HCT116 (cell line): ENCODE data around the gene SLC34A1. TPM values are rescaled to one million over a fixed set of nuclear protein-coding genes. Genes with fewer than 3 reads are reported as not detected.

Source experiments
- ATAC-seq: fragments of 200-7000 bp; cut with Tn5 transposase; 2 replicates; pipeline ENCODE4 v1.9.1; 2020; ENCODE audit warnings: mild to moderate bottlenecking, moderate library complexity
- BruUV-seq: library from RNA; stranded (reverse); fragments of 400-500 nt; replicated peaks from 2 replicates; lab custom pipeline; 2021; lab: Mats Ljungman, UMichigan
- CTCF ChIA-PET: fragments of 300-600 bp; sonication (Branson Sonifier 250); formaldehyde crosslinking; loops from one replicate; lab custom pipeline; 2021; ENCODE audit warnings: antibody characterized with exemption; lab: Charles Lee
- POLR2A ChIA-PET: fragments of 300-600, 350-600 bp; sonication (Branson Sonifier 250); formaldehyde crosslinking; loops from one replicate; lab custom pipeline; 2021; ENCODE audit warnings: antibody characterized with exemption; lab: Charles Lee
- RAD21 ChIA-PET, 2 experiments: fragments of 300-600 bp; sonication (Branson Sonifier 250); formaldehyde crosslinking; loops; one replicate each; lab custom pipeline; 2023; ENCODE audit warnings: low total read pairs in 2 of 2; ENCODE audit not compliant: uncharacterized antibody in 2 of 2, unreplicated experiment in 2 of 2, low non-redundant PET in 1 of 2; lab: Charles Lee
- DNase-seq: peaks from one replicate; pipeline ENCODE4 v3.0.0-alpha.2; 2010; ENCODE audit warnings: low read depth, low spot score
- H2AFZ ChIP-seq: fragments of 200-600 bp; shearing (Covaris generic), sonication (generic); 2 replicates; pipeline ENCODE4 v1.6.1; 2017; ENCODE audit warnings: low read depth, mixed run types, mixed read lengths, antibody characterized with exemption, low read length; ENCODE audit not compliant: poor library complexity, severe bottlenecking
- H3K27ac ChIP-seq: 2 replicates; pipeline ENCODE4 v1.5.1; 2012; ENCODE audit warnings: low read depth, low read length
- H3K27me3 ChIP-seq: fragments of 200-600 bp; sonication (generic); 2 replicates; pipeline ENCODE4 v1.6.1; 2016; ENCODE audit warnings: mixed run types, low read length, mixed read lengths; ENCODE audit not compliant: insufficient read depth
- H3K36me3 ChIP-seq, 2 experiments: fragments of 200-500 bp in 1 of 2; fragments of 200-600 bp in 1 of 2; sonication (Bioruptor generic) in 1 of 2; sonication (generic) in 1 of 2; 2 replicates each; pipeline versions ENCODE4 v1.5.1 to v1.6.1; 2014 to 2016; ENCODE audit warnings: low read length in 2 of 2, inconsistent platforms in 1 of 2, mixed read lengths in 1 of 2, mixed run types in 1 of 2; ENCODE audit not compliant: insufficient read depth in 2 of 2, control insufficient read depth in 1 of 2
- H3K4me1 ChIP-seq, 2 experiments: fragments of 200-600 bp in 1 of 2; sonication (generic) in 1 of 2; 2 replicates each; pipeline versions ENCODE4 v1.5.1 to v1.6.1; 2012 to 2017; ENCODE audit warnings: low read length in 2 of 2, inconsistent platforms in 1 of 2, mild to moderate bottlenecking in 1 of 2, mixed read lengths in 1 of 2, mixed run types in 1 of 2, moderate library complexity in 1 of 2; ENCODE audit not compliant: insufficient read depth in 2 of 2, control insufficient read depth in 1 of 2
- H3K4me2 ChIP-seq: fragments of 200-600 bp; sonication (generic); 2 replicates; pipeline ENCODE4 v1.6.1; 2017; ENCODE audit warnings: mixed run types, low read length, mixed read lengths
- H3K4me3 ChIP-seq, 2 experiments: fragments of 200-600 bp in 1 of 2; sonication (generic) in 1 of 2; replicated peaks in 1 of 2; 2 replicates each; pipeline ENCODE4 v1.5.1; 2011 to 2016; ENCODE audit warnings: low read length in 2 of 2, control low read depth in 1 of 2, low read depth in 1 of 2, mild to moderate bottlenecking in 1 of 2, mixed read lengths in 1 of 2, mixed run types in 1 of 2
- H3K79me2 ChIP-seq: fragments of 200-600 bp; sonication (generic); 2 replicates; pipeline ENCODE4 v1.6.1; 2017; ENCODE audit warnings: mild to moderate bottlenecking, mixed run types, low read length, moderate library complexity, mixed read lengths; ENCODE audit not compliant: insufficient read depth
- H3K9ac ChIP-seq: fragments of 200-600 bp; sonication (generic); 2 replicates; pipeline ENCODE4 v1.6.1; 2016; ENCODE audit warnings: low read length, mixed read lengths
- H3K9me2 ChIP-seq: fragments of 200-600 bp; sonication (generic), shearing (Covaris generic); 2 replicates; pipeline ENCODE4 v1.6.1; 2017; ENCODE audit warnings: mixed run types, mild to moderate bottlenecking, moderate library complexity; ENCODE audit not compliant: insufficient read depth
- H3K9me3 ChIP-seq, 2 experiments: fragments of 200-500 bp in 1 of 2; fragments of 200-600 bp in 1 of 2; sonication (Bioruptor generic) in 1 of 2; sonication (generic) in 1 of 2; 2 replicates each; pipeline ENCODE4 v1.6.1; 2014 to 2017; ENCODE audit warnings: low read length in 2 of 2, mixed read lengths in 2 of 2, inconsistent platforms in 1 of 2, low read depth in 1 of 2, mild to moderate bottlenecking in 1 of 2, mixed run types in 1 of 2, moderate library complexity in 1 of 2; ENCODE audit not compliant: control insufficient read depth in 1 of 2, insufficient read depth in 1 of 2
- H4K20me1 ChIP-seq: fragments of 200-600 bp; sonication (generic), shearing (Covaris generic); 2 replicates; pipeline ENCODE4 v1.6.1; 2017; ENCODE audit warnings: mixed run types, mild to moderate bottlenecking, moderate library complexity; ENCODE audit not compliant: insufficient read depth
- CBX3 ChIP-seq: IDR thresholded peaks from 2 replicates; pipeline ENCODE4 v1.6.1; 2012; ENCODE audit warnings: low read depth
- EGR1 ChIP-seq: IDR thresholded peaks from 2 replicates; pipeline ENCODE4 v1.6.1; 2012; ENCODE audit warnings: low read depth
- POLR2AphosphoS5 ChIP-seq: IDR thresholded peaks from 2 replicates; pipeline ENCODE4 v1.6.1; 2011; ENCODE audit warnings: mild to moderate bottlenecking, low read depth, low read length, moderate library complexity
- TCF7L2 ChIP-seq: IDR thresholded peaks from 2 replicates; pipeline ENCODE4 v1.7.0; 2011; ENCODE audit warnings: borderline replicate concordance, inconsistent platforms; ENCODE audit not compliant: insufficient read depth, insufficient read length; ENCODE audit errors: extremely low read depth
- YY1 ChIP-seq: IDR thresholded peaks from 2 replicates; pipeline ENCODE4 v1.6.1; 2011; ENCODE audit warnings: low read length, low read depth, moderate library complexity, mild to moderate bottlenecking; ENCODE audit not compliant: insufficient replicate concordance; ENCODE audit errors: extremely low read depth
- intact Hi-C: fragments of 100-400 bp; cut with micrococcal nuclease; formaldehyde crosslinking; loops from 2 replicates; pipeline ENCODE4 v1.10.0; 2022
- total RNA-seq: library from RNA; stranded (reverse); gene quantifications from one replicate; pipeline ENCODE4 v1.2.1, GENCODE V29; 2021; ENCODE audit not compliant: unreplicated experiment
- TF ChIP-seq, protein P1 (sequence below), 3 experiments: fragments of 200-600 bp in 1 of 3; sonication (generic) in 1 of 3; IDR thresholded peaks in 2 of 3; conservative IDR thresholded peaks in 1 of 3; 2 replicates each; pipeline ENCODE4 v1.5.1; 2012 to 2017; ENCODE audit warnings: low read depth in 2 of 3, low read length in 2 of 3, antibody characterized with exemption in 1 of 3, borderline replicate concordance in 1 of 3, control low read depth in 1 of 3, mild to moderate bottlenecking in 1 of 3, mixed read lengths in 1 of 3, mixed run types in 1 of 3, moderate library complexity in 1 of 3; ENCODE audit not compliant: insufficient read depth in 1 of 3

The SLC34A1 gene
- total RNA-seq, 1 experiment from 2014 or later = not detected

DNA sequence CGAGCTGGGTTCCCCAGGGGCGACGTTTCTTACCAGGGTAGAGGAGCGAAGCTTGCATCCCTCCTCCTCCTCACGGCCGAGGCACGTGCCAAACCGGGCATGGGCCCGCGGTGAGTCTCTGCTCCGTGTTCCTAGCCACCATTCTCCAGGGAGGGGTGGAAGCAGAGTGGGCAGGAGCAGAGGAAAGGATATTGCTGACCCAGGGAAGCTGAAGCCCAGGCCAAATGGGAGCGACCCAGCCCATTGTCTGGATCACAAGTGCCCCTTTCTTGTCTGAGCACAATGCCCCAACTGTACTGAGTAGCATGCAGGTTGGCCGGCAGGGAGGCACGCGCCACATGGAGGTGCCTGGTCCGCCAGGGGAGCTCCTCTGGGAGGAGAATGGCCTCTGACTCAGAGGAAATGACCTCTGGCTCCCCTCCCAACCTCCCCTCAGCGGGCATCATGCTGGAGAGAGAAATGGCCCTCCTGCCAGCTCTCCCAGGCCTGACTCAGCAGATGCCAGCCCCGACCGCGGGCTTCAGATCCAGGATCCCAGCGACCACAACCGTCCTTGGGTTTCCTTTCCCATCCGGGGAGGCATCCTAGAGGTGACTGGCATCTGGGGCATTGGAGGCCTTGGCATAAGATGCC is 63.5 kb downstream of the SLC34A1 start:
- peak overlapping the region; percentile 55 to 86 for H3K4me3 ChIP-seq
- peaks cover 18 to 65% of the 10 kb centered on the region in 2 experiments for H3K4me1 ChIP-seq
- peak; percentile 55 for ATAC-seq
- peak; percentile 73 for DNase-seq
- H3K79me2 ChIP-seq = peaks cover 74% of the 10 kb centered on the region
- H2AFZ ChIP-seq = no peak overlapping the region
- intact Hi-C loops = no loop called here
- H4K20me1 ChIP-seq = peaks cover 3% of the 10 kb centered on the region; the same call in 1 of the 2 replicates
- H3K36me3 ChIP-seq = peaks cover 0 to 17% of the 10 kb centered on the region in 2 experiments; a peak in 2 of 4 replicates
- no peaks in the 10 kb centered on the region for H3K9me3 ChIP-seq
- CTCF ChIA-PET = interaction anchor here (1.1 to 6.3 kb wide), 7 partner anchors 7 to 79 kb away, joined by 3 to 53 read pairs (median 7); partner anchors contain the start of gene PDLIM7
- H3K9ac ChIP-seq = peak overlapping the region; percentile 99
- TF ChIP-seq CBX3 (no peak), YY1 (peak; percentile 40), TCF7L2 (peak; percentile 42), EGR1 (no peak), POLR2AphosphoS5 (peak; percentile 71)
- TF ChIP-seq, protein P1, sequence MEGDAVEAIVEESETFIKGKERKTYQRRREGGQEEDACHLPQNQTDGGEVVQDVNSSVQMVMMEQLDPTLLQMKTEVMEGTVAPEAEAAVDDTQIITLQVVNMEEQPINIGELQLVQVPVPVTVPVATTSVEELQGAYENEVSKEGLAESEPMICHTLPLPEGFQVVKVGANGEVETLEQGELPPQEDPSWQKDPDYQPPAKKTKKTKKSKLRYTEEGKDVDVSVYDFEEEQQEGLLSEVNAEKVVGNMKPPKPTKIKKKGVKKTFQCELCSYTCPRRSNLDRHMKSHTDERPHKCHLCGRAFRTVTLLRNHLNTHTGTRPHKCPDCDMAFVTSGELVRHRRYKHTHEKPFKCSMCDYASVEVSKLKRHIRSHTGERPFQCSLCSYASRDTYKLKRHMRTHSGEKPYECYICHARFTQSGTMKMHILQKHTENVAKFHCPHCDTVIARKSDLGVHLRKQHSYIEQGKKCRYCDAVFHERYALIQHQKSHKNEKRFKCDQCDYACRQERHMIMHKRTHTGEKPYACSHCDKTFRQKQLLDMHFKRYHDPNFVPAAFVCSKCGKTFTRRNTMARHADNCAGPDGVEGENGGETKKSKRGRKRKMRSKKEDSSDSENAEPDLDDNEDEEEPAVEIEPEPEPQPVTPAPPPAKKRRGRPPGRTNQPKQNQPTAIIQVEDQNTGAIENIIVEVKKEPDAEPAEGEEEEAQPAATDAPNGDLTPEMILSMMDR (IDR thresholded peaks at IDR 0.05 in 2 of 3, conservative IDR thresholded peaks at IDR 0.05 in 1 of 3; ENCODE audit: borderline replicate concordance in 1 of 3, insufficient read depth in 1 of 3, low read depth in 2 of 3, low read length in 2 of 3) = 0 out of 6 replicates have a peak, but pooled peaks of 1 of the 3 experiments have one; percentile 11
- POLR2A ChIA-PET = interaction anchor here (0.7 to 2.2 kb wide), 7 partner anchors 10 to 146 kb away, joined by 3 to 9 read pairs (median 5); partner anchors contain the start of gene PDLIM7
- RAD21 ChIA-PET = interaction anchor here (1.2 kb wide), 4 partner anchors 43 to 77 kb away, joined by 3 to 4 read pairs (median 4); no protein-coding TSS in a partner anchor
- H3K9me2 ChIP-seq = no peaks in the 10 kb centered on the region
- H3K27ac ChIP-seq = peak overlapping the region; percentile 95
- peak overlapping the region; percentile 99 for H3K4me2 ChIP-seq
- BruUV-seq = no TSS peak
- no peaks in the 10 kb centered on the region for H3K27me3 ChIP-seq

Other genes starting within 250 kb of the SLC34A1 start
- gene RAB24, start 80.7 kb upstream of the SLC34A1 start, total RNA-seq = 13.5 TPM
- 223 TPM for gene PRELID1, start 80.6 kb upstream of the SLC34A1 start, total RNA-seq
- gene MXD3, start 72.5 kb upstream of the SLC34A1 start, total RNA-seq = 37.6 TPM
- gene LMAN2, start 32.8 kb upstream of the SLC34A1 start, total RNA-seq = 128 TPM
- 9.4 TPM for gene RGS14, start 26.5 kb upstream of the SLC34A1 start, total RNA-seq
- gene PFN3, start 16.2 kb downstream of the SLC34A1 start, total RNA-seq = not detected
- 30.0 TPM for gene F12, start 25.1 kb downstream of the SLC34A1 start, total RNA-seq
- 89.3 TPM for gene GRK6, start 42.2 kb downstream of the SLC34A1 start, total RNA-seq
- gene PRR7, start 62.4 kb downstream of the SLC34A1 start, total RNA-seq = 39.9 TPM
- gene DBN1, start 89.2 kb downstream of the SLC34A1 start, total RNA-seq = 144 TPM
- gene PDLIM7, start 113.2 kb downstream of the SLC34A1 start, total RNA-seq = 153 TPM
- 8.0 TPM for gene DOK3, start 125.4 kb downstream of the SLC34A1 start, total RNA-seq
- gene DDX41, start 132.5 kb downstream of the SLC34A1 start, total RNA-seq = 141 TPM
- 54.0 TPM for gene FAM193B, start 170.1 kb downstream of the SLC34A1 start, total RNA-seq
- 133 TPM for gene TMED9, start 207.8 kb downstream of the SLC34A1 start, total RNA-seq
- gene B4GALT7, start 215.7 kb downstream of the SLC34A1 start, total RNA-seq = 25.2 TPM